ENCODE results near the gene PNMA1.

- no peak for TF ChIP-seq CTCF (IDR thresholded peaks at IDR 0.05)
- TF ChIP-seq EP300 (IDR thresholded peaks at IDR 0.05), result no peak
These were observed 19.1 kb downstream of the PNMA1 start for GRCh38 chr14:73695082-73695481.
